Epithelial cell of proximal tubule (primary cell): ENCODE data around the gene KSR1. TPM values are rescaled to one million over a fixed set of nuclear protein-coding genes. Genes with fewer than 3 reads are reported as not detected.

Experiments
- DNase-seq: peaks from one replicate; pipeline ENCODE4 v3.0.0-alpha.2; 2011; ENCODE audit warnings: low read depth
- H3K4me3 ChIP-seq: 2 replicates; pipeline ENCODE4 v1.5.1; 2011; ENCODE audit warnings: low read depth, mild to moderate bottlenecking, low read length
- total RNA-seq: library from RNA; depleted of rRNA; stranded (reverse); fragments of >200 nt; gene quantifications from 2 replicates; pipeline ENCODE4 v1.2.3, GENCODE V29; 2015
- TF ChIP-seq, protein P1 (sequence below): conservative IDR thresholded peaks from 2 replicates; pipeline ENCODE4 v1.5.1; 2012; ENCODE audit warnings: low read depth, mild to moderate bottlenecking, low read length

Gene KSR1
- total RNA-seq, 1 donor from 2014 or later, result 19.9 TPM

DNA sequence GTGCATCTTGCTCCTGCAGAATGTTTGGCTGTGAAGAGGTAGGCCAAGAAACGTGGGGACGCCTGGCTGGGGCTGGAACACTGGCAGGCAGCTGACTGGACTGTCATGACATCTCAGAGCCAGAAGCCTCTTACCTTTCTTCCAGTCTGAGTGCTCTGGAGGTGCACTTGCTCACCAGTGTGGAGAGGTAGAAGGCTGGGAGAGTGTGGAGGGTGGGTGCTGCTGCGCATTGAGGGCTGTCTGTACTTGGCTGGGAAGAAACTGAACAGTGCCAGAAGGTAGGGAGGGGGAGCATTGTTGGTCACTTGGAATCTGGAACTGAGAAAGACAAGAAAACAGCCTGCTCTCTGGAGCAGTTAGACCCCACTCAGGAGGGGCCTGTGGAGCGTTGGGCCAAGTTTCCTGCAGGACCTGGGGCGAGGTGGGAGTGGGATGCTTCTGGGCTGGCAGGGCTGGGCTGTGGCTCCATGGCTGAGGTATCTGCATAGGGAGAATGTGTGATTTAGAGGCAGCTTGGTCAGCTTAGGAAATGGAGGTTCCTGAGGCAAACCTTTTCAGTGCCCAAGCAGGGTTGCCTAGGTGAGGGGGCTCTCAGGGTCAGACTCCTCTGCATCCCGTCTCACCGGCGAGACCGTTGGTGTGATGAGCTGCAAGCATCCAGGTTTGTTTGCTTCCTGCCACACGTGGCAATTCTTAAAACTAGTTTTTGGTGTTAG is 55.1 kb downstream of the KSR1 start:
- H3K4me3 ChIP-seq, result no peak overlapping the region
- no peak for DNase-seq
- TF ChIP-seq, protein P1, sequence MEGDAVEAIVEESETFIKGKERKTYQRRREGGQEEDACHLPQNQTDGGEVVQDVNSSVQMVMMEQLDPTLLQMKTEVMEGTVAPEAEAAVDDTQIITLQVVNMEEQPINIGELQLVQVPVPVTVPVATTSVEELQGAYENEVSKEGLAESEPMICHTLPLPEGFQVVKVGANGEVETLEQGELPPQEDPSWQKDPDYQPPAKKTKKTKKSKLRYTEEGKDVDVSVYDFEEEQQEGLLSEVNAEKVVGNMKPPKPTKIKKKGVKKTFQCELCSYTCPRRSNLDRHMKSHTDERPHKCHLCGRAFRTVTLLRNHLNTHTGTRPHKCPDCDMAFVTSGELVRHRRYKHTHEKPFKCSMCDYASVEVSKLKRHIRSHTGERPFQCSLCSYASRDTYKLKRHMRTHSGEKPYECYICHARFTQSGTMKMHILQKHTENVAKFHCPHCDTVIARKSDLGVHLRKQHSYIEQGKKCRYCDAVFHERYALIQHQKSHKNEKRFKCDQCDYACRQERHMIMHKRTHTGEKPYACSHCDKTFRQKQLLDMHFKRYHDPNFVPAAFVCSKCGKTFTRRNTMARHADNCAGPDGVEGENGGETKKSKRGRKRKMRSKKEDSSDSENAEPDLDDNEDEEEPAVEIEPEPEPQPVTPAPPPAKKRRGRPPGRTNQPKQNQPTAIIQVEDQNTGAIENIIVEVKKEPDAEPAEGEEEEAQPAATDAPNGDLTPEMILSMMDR, result no peak

DNA sequence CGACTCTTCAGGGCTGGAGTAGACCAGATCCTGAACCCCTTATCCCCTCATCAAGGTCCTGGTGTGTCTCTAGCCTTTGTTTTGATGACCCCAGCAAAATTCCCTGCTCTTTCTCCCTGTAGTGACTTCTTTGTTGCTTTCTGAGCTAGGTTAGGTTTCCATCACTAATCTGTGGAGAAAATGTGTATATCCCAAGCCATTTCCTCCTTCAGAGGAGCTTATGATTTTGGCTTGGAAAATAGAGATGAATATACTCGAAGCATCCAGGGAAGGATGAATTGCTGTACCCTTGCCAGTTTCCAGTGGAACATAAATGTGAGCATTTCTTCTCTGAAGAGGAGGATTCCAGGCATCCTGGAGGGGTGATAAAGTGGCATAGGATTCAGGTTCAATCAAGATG is 55.8 kb downstream of the KSR1 start:
- H3K4me3 ChIP-seq, result no peak overlapping the region
- TF ChIP-seq, protein P1, result no peak
- no peak for DNase-seq

DNA sequence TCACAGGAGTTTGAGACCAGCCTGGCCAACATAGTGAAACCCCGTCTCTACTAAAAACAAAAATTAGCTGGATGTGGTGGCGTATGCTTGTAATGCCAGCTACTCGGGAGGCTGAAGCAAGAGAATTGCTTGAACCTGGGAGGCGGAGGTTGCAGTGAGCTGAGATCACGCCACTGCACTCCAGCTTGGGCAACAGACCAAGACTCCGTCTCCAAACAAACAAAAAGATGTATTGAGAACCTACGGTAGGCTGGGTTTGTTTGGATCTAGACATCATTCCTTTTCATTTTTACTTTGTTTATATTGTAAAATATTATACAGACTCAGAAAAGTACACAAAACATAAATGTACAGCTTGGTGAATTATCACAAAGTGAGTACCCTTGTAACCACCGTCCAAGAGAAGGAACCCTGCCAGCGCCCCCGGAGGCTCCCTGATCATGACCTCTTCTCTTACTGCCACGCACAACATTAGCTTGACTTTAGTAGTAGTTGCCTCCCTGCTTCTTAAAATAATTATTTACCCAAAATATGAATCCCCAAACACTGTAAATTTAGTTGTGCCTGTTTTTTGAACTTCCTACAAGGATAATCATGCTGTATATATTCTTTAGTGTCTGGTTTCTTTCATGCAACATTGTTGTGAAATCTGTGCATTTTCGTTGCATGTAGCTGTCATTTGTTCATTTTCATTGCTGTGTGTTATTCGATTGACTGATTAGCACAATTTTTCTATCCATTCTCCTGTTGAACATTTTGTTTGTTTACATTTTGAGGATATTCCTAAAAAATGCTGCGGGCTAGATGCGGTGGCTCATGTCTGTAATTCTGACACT is 56.5 kb downstream of the KSR1 start:
- H3K4me3 ChIP-seq, result no peak overlapping the region
- TF ChIP-seq, protein P1, result no peak
- no peak for DNase-seq

DNA sequence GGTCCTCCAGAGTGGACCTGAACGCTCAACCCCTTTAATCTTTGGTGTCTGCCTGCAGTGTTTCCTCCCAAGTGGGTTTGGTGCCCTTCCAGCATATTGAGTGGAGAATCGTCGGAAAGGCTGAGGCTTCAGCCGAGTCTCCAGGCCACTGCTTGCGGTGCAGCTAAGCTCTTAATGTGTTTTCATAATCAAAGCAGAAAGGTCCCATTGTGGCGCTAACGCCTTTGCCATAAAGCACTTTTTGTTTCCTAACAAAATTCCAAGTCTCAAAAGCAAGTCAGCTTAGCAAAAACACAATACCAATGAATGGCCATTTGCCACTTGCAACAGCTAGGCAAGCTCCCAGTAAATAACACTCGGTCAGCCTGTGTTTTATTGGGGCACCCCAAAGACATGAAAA is 57.6 kb downstream of the KSR1 start:
- no peak for DNase-seq
- TF ChIP-seq, protein P1, result no peak
- no peak overlapping the region for H3K4me3 ChIP-seq

DNA sequence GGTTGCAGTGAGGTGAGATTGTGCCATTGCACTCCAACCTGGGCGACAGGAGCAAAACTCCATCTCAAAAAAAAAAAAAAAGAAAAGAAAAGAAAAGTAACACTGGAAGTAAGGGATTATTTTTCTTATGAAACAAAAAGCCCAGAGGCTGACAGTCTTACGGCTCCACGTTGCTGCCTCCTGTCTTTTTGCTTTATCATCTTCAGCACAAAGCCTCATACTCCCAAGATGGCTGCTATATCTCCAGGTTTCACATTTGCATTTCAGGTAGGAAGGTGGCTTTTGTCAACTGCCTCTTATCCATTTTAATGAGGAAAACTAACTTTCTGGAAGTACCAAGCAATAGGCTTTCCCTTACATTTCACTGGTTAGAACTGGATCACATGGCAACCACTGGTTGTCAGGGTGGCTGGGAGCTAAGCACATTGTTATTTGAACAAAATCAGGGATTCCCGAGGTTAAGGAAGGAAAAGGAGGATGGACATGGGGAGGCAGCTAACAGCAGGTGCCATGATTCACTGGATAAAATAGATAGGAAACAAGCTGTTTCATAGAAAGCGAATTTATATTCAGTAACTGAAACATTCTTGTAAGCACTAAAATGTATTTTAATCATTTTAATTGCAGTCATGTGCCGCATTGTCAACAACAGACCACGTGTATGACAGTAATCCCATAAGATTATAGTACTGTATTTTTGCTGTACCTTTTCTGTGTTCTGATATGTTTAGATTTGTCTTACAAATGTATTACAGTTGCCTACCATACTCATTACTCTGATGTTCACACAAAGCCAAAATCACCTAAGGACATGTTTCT is 58.6 kb downstream of the KSR1 start:
- no peak overlapping the region for H3K4me3 ChIP-seq
- TF ChIP-seq, protein P1, result no peak
- DNase-seq, result no peak

DNA sequence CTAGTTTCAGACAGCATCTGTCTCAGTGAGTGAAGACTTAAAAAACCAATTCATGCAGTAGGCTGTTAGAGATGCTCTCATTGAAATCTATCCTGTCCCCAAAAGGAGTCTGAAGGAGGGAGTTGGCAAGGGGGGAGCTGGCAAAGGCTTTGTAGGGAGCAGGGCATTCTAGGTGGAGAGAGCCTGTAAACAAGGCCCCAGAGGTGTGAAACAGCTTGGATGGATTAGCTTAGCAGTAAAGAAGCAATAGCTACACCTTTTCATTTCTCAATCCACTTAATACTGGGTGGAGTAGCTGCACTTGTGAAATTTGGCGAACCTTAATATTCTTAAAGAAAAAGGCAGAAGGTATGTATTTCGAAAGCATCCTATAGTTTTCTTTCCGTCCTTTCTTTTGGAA is 61.8 kb downstream of the KSR1 start:
- TF ChIP-seq, protein P1, result no peak
- H3K4me3 ChIP-seq, result no peak overlapping the region
- no peak for DNase-seq
